B cell (primary cell): Measurements from ENCODE around the gene TMEM114. TPM values are rescaled to one million over a fixed set of nuclear protein-coding genes. Genes with fewer than 3 reads are reported as not detected.

ENCODE experiments used
- ATAC-seq: fragments of 200-7000 bp; cut with Tn5 transposase; one replicate; pipeline ENCODE4 v1.10.0; 2021; ENCODE audit warnings: low read depth, mild to moderate bottlenecking, moderate number of reproducible peaks, moderate library complexity
- CTCF ChIA-PET: fragments of 350-600 bp; sonication (Branson Sonifier 250); formaldehyde crosslinking; loops from one replicate; lab custom pipeline; 2021; ENCODE audit warnings: antibody characterized with exemption, inconsistent platforms; lab: Charles Lee
- POLR2A ChIA-PET: fragments of 350-600 bp; sonication (Branson Sonifier 250); formaldehyde crosslinking; loops from one replicate; lab custom pipeline; 2021; ENCODE audit warnings: antibody characterized with exemption; lab: Charles Lee
- DNase-seq: peaks from one replicate; pipeline ENCODE4 v3.0.0; 2013
- H2AFZ ChIP-seq: 2 replicates; pipeline ENCODE4 v1.6.1; 2012; ENCODE audit warnings: mild to moderate bottlenecking, low read depth, low read length; ENCODE audit not compliant: insufficient read depth, poor library complexity, severe bottlenecking
- H3K27ac ChIP-seq, 2 donors: 1 replicate in 1 of 2; 2 replicates in 1 of 2; pipeline ENCODE4 v1.5.1; 2012 to 2013; ENCODE audit warnings: low read length in 2 of 2, mild to moderate bottlenecking in 2 of 2, moderate library complexity in 1 of 2
- H3K27me3 ChIP-seq, 4 experiments: fragments of 200-600 bp in 1 of 4; sonication (generic) in 1 of 4; replicated peaks in 1 of 4; 1 replicate in 2 of 4; 2 replicates in 2 of 4; pipeline versions ENCODE4 v1.6.1 to v1.7.0; 2013 to 2016; ENCODE audit warnings: low read length in 3 of 4, mild to moderate bottlenecking in 2 of 4, mixed read lengths in 1 of 4, moderate library complexity in 1 of 4; ENCODE audit not compliant: insufficient read depth in 4 of 4, control insufficient read depth in 3 of 4; ENCODE audit errors: control extremely low read depth in 1 of 4
- H3K36me3 ChIP-seq, 2 experiments: replicated peaks in 1 of 2; 1 replicate in 1 of 2; 2 replicates in 1 of 2; pipeline versions ENCODE4 v1.6.1 to v1.7.1; 2013; ENCODE audit warnings: low read length in 1 of 2; ENCODE audit not compliant: insufficient read depth in 2 of 2, control insufficient read depth in 1 of 2; ENCODE audit errors: control extremely low read depth in 1 of 2, extremely low read depth in 1 of 2
- H3K4me1 ChIP-seq, 2 donors: fragments of 200-600 bp in 1 of 2; sonication (generic) in 1 of 2; 1 replicate in 1 of 2; 2 replicates in 1 of 2; pipeline versions ENCODE4 v1.5.1 to v1.6.1; 2013 to 2017; ENCODE audit warnings: low read length in 2 of 2; ENCODE audit not compliant: control insufficient read depth in 2 of 2, insufficient read depth in 2 of 2
- H3K4me2 ChIP-seq: replicated peaks from 2 replicates; pipeline ENCODE3; 2012; ENCODE audit warnings: mild to moderate bottlenecking, low read depth, low read length; ENCODE audit not compliant: poor library complexity, severe bottlenecking
- H3K4me3 ChIP-seq, 5 experiments: fragments of 200-600 bp in 1 of 5; sonication (generic) in 1 of 5; 1 replicate in 3 of 5; 2 replicates in 2 of 5; pipeline versions ENCODE4 v1.5.1 to v1.7.0; 2011 to 2016; ENCODE audit warnings: low read length in 4 of 5, mild to moderate bottlenecking in 4 of 5, low read depth in 2 of 5, control low read depth in 1 of 5, moderate library complexity in 1 of 5; ENCODE audit not compliant: insufficient read depth in 1 of 5; ENCODE audit errors: control extremely low read depth in 1 of 5, extremely low read depth in 1 of 5
- H3K79me2 ChIP-seq: fragments of 200-600 bp; sonication (generic); one replicate; pipeline ENCODE4 v1.6.0; 2016; ENCODE audit warnings: low read length; ENCODE audit not compliant: control insufficient read depth, insufficient read depth
- H3K9ac ChIP-seq: fragments of 200-600 bp; sonication (generic); 2 replicates; pipeline ENCODE4 v1.6.1; 2017; ENCODE audit warnings: mild to moderate bottlenecking, low read length, moderate library complexity
- H3K9me3 ChIP-seq, 3 donors: one replicate each; pipeline versions ENCODE4 v1.6.1 to v1.7.1; 2013; ENCODE audit warnings: low read length in 2 of 3; ENCODE audit not compliant: control insufficient read depth in 2 of 3, insufficient read depth in 1 of 3; ENCODE audit errors: control extremely low read depth in 1 of 3
- H4K20me1 ChIP-seq: 2 replicates; pipeline ENCODE4 v1.6.0; 2012; ENCODE audit warnings: mild to moderate bottlenecking, low read length; ENCODE audit not compliant: insufficient read depth, control insufficient read depth, poor library complexity, severe bottlenecking
- H3K27ac Mint-ChIP-seq: one replicate; pipeline ENCODE4 v1.8.0; 2021; ENCODE audit warnings: mixed read lengths
- H3K27me3 Mint-ChIP-seq: one replicate; pipeline ENCODE4 v1.8.0; 2021; ENCODE audit warnings: mixed read lengths
- H3K4me1 Mint-ChIP-seq: one replicate; pipeline ENCODE4 v1.8.0; 2021; ENCODE audit warnings: mixed read lengths
- H3K4me3 Mint-ChIP-seq: one replicate; pipeline ENCODE4 v1.8.0; 2021; ENCODE audit warnings: mixed read lengths
- H3K9me3 Mint-ChIP-seq: one replicate; pipeline ENCODE4 v1.8.0; 2022; ENCODE audit warnings: mixed read lengths; ENCODE audit not compliant: insufficient read depth
- EZH2 ChIP-seq: IDR thresholded peaks from 2 replicates; pipeline ENCODE4 v1.6.1; 2012; ENCODE audit warnings: borderline replicate concordance, low read depth, mild to moderate bottlenecking, moderate library complexity, low read length; ENCODE audit not compliant: insufficient read depth, poor library complexity, severe bottlenecking
- WGBS: methylation state at CpG from one replicate; pipeline ENCODE4 v1.1.5; 2013; ENCODE audit warnings: missing lambda C conversion rate; ENCODE audit not compliant: insufficient coverage; 5-methylcytosine and 5-hydroxymethylcytosine counted together
- intact Hi-C: fragments of 100-400 bp; cut with micrococcal nuclease; formaldehyde crosslinking; loops from one replicate; pipeline ENCODE4 v1.10.0; 2022
- polyA plus RNA-seq: library from polyadenylated mRNA; depleted of rRNA; stranded (reverse); fragments of >200 nt; gene quantifications from 2 replicates; pipeline ENCODE4 v1.2.3, GENCODE V29; 2012
- total RNA-seq, 2 donors: library from RNA; stranded (reverse); fragments of 120-200 nt in 1 of 2; gene quantifications; 1 replicate in 1 of 2; 2 replicates in 1 of 2; pipeline versions ENCODE4 v1.2.3 to v1.2.4, GENCODE V29; 2013 to 2022
- TF ChIP-seq, protein P1 (sequence below): fragments of 200-600 bp; IDR thresholded peaks from one replicate; pipeline ENCODE4 v1.8.0; 2022; ENCODE audit warnings: antibody characterized with exemption, mild to moderate bottlenecking

Gene TMEM114
- total and polyA plus RNA-seq, 2 donors (not counting 1 experiment from before 2014, with no cell fraction given): not detected

DNA sequence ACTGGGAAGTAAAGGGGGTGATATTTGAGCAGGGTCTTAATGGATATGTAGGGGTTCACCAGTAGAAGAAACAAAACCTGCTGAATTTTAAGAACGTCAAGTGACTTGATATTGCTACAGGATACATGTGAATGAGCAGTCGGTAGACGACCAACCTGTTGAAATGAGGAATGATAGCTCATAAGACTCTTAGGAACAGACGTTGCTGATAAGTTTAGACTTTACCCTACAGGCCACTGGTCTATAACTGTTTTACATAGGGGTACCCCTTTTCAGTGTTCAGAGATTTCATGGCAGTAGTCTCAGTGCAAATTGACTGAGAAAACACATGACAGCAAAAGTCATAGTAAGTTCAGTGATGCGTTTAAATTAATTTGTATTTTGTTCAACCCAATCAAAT lies 45.9 kb downstream of the TMEM114 start:
- Histone ChIP-seq H3K4me1 (no peaks in the 10 kb centered on the region), H3K27me3 (peaks cover 0 to 6% (median 0%) of the 10 kb centered on the region in 4 experiments), H3K27ac (no peak overlapping the region), H3K36me3 (no peaks in the 10 kb centered on the region), H3K4me3 (no peak overlapping the region), H4K20me1 (no peaks in the 10 kb centered on the region), H3K79me2 (no peaks in the 10 kb centered on the region), H3K9me3 (no peaks in the 10 kb centered on the region), H3K4me2 (no peak overlapping the region), H3K9ac (no peak overlapping the region), H2AFZ (no peak overlapping the region)
- 93% methylated on average over 3 of the region's 5 CpGs for WGBS
- POLR2A ChIA-PET: no interaction called here
- ATAC-seq (no peak), DNase-seq (no peak)
- Mint-ChIP-seq H3K4me1 (no peaks in the 10 kb centered on the region), H3K4me3 (no peak overlapping the region), H3K27me3 (peaks cover 26% of the 10 kb centered on the region), H3K27ac (no peak overlapping the region), H3K9me3 (no peaks in the 10 kb centered on the region)
- CTCF ChIA-PET: interaction anchor here (0.7 kb wide), 1 partner anchor 870 kb away, joined by 3 read pairs; no protein-coding TSS in a partner anchor
- TF ChIP-seq EZH2: no peak
- TF ChIP-seq, protein P1, sequence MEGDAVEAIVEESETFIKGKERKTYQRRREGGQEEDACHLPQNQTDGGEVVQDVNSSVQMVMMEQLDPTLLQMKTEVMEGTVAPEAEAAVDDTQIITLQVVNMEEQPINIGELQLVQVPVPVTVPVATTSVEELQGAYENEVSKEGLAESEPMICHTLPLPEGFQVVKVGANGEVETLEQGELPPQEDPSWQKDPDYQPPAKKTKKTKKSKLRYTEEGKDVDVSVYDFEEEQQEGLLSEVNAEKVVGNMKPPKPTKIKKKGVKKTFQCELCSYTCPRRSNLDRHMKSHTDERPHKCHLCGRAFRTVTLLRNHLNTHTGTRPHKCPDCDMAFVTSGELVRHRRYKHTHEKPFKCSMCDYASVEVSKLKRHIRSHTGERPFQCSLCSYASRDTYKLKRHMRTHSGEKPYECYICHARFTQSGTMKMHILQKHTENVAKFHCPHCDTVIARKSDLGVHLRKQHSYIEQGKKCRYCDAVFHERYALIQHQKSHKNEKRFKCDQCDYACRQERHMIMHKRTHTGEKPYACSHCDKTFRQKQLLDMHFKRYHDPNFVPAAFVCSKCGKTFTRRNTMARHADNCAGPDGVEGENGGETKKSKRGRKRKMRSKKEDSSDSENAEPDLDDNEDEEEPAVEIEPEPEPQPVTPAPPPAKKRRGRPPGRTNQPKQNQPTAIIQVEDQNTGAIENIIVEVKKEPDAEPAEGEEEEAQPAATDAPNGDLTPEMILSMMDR: no peak
- intact Hi-C loops: no loop called here

DNA sequence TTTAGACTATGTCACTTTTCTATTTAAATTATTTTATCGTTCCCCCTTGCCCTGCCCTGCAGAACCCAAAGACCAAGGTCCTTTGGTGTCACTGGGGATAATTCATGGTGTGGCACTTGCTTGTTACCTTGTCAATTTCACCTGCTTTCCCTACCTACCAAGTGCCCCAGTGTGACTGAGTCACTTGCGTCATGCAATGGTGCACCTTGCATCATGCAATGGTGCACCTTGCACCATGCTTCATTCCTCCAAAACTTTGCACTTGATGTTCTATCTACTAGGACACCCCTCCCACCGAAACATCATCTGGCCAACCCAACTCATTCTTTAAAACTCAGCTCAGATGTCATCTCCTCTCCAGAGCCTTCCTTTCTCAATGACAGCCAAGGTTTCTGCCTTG lies 47.1 kb downstream of the TMEM114 start:
- no peaks in the 10 kb centered on the region for H3K9me3 ChIP-seq
- no peak overlapping the region for H3K4me2 ChIP-seq
- TF ChIP-seq, protein P1: no peak
- no peak for TF ChIP-seq EZH2
- no peak overlapping the region for H3K27ac Mint-ChIP-seq
- no peak overlapping the region for H3K4me3 Mint-ChIP-seq
- intact Hi-C loops: no loop called here
- H3K36me3 ChIP-seq: no peaks in the 10 kb centered on the region
- no peaks in the 10 kb centered on the region for H3K4me1 Mint-ChIP-seq
- no peaks in the 10 kb centered on the region for H4K20me1 ChIP-seq
- H3K27me3 Mint-ChIP-seq: peaks cover 23% of the 10 kb centered on the region
- H3K9ac ChIP-seq: no peak overlapping the region
- no peak overlapping the region for H3K27ac ChIP-seq
- no peaks in the 10 kb centered on the region for H3K9me3 Mint-ChIP-seq
- 25% methylated on average over 2 of the region's 3 CpGs for WGBS
- ATAC-seq: no peak
- no peak overlapping the region for H3K4me3 ChIP-seq
- ChIA-PET POLR2A (no interaction called here), CTCF (no interaction called here)
- H2AFZ ChIP-seq: no peak overlapping the region
- no peak for DNase-seq
- peaks cover 0 to 9% (median 0%) of the 10 kb centered on the region in 4 experiments for H3K27me3 ChIP-seq
- H3K79me2 ChIP-seq: no peaks in the 10 kb centered on the region
- no peaks in the 10 kb centered on the region for H3K4me1 ChIP-seq
